K562 (cell line): ENCODE data around the gene HTR3C. TPM values are rescaled to one million over a fixed set of nuclear protein-coding genes. Genes with fewer than 3 reads are reported as not detected.

Experiments used
- CBFA2T3 ChIP-seq: fragments of 450-650 bp; IDR thresholded peaks from 2 replicates; pipeline ENCODE4 v1.6.1; 2017
- GATA2 ChIP-seq: sonication (generic); formaldehyde crosslinking; IDR thresholded peaks from 2 replicates; pipeline ENCODE4 v1.4.0; 2020; ENCODE audit warnings: mild to moderate bottlenecking, missing genetic modification reagents
- ILF3 ChIP-seq: fragments of 450-650 bp; IDR thresholded peaks from 2 replicates; pipeline ENCODE4 v1.6.1; 2018; ENCODE audit warnings: antibody characterized with exemption, mild to moderate bottlenecking, moderate library complexity, borderline replicate concordance
- MAZ ChIP-seq, 2 experiments: fragments of 450-650 bp in 1 of 2; sonication (generic) in 1 of 2; formaldehyde crosslinking; IDR thresholded peaks in 1 of 2; conservative IDR thresholded peaks in 1 of 2; 2 replicates each; pipeline versions ENCODE4 v1.4.0 to v1.5.0; 2020; ENCODE audit warnings: mild to moderate bottlenecking in 1 of 2, missing genetic modification reagents in 1 of 2
- MBD1 ChIP-seq: fragments of 250-450 bp; sonication (Bioruptor Pico); IDR thresholded peaks from 2 replicates; pipeline ENCODE4 v1.8.0; 2022; ENCODE audit warnings: inconsistent platforms
- MLX ChIP-seq, 2 experiments: fragments of 450-650 bp in 1 of 2; sonication (generic) in 1 of 2; formaldehyde crosslinking; conservative IDR thresholded peaks; 2 replicates each; pipeline versions ENCODE4 v1.4.0 to v1.8.1; 2020 to 2022; ENCODE audit warnings: mild to moderate bottlenecking in 1 of 2, missing genetic modification reagents in 1 of 2
- PURB ChIP-seq: sonication (generic); formaldehyde crosslinking; IDR thresholded peaks from 2 replicates; pipeline ENCODE4 v1.9.0; 2021; ENCODE audit warnings: low read depth, mild to moderate bottlenecking, missing genetic modification reagents
- STAT6 ChIP-seq: sonication (generic); formaldehyde crosslinking; IDR thresholded peaks from 2 replicates; pipeline ENCODE4 v1.8.1; 2023; ENCODE audit warnings: mild to moderate bottlenecking, missing genetic modification reagents
- ZBTB40 ChIP-seq, 2 experiments: fragments of 450-650 bp in 1 of 2; sonication (generic) in 1 of 2; formaldehyde crosslinking in 1 of 2; IDR thresholded peaks; 2 replicates each; pipeline versions ENCODE4 v1.7.1 to v1.9.0; 2016 to 2022; ENCODE audit warnings: inconsistent platforms in 1 of 2, mild to moderate bottlenecking in 1 of 2, missing genetic modification reagents in 1 of 2
- ZNF644 ChIP-seq: fragments of 200-800 bp; sonication (Bioruptor generic); IDR thresholded peaks from 2 replicates; pipeline ENCODE4 v1.6.1; 2016; ENCODE audit warnings: low read depth, missing genetic modification characterization, missing compliant biosample characterization
- polyA plus RNA-seq, 8 experiments: library from polyadenylated mRNA; depleted of rRNA in 4 of 8; stranded (reverse) in 5 of 8; unstranded in 3 of 8; fragments of >200 nt; fragmentation: Nextera tagmentation in 2 of 8; fragmentation: Illumina TruSeq in 1 of 8; extraction: Ambion mirVana in 2 of 8; extraction: Trizol in 1 of 8; gene quantifications; 2 replicates each; pipeline versions ENCODE4 v1.2.1 to v1.2.3, GENCODE V29; 2011 to 2014; ENCODE audit warnings: inconsistent platforms in 1 of 8, missing spikeins in 1 of 8
- total RNA-seq, 7 experiments: library from RNA; depleted of rRNA in 6 of 7; stranded (reverse); fragments of >200 nt in 6 of 7; fragmentation: Illumina TruSeq in 2 of 7; extraction: Trizol in 2 of 7; gene quantifications; 2 replicates each; pipeline versions ENCODE4 v1.2.1 to v1.2.3, GENCODE V29; 2011 to 2021; ENCODE audit warnings: low replicate concordance in 1 of 7

Gene HTR3C
- total and polyA plus RNA-seq, 9 of the 15 experiments (the other 6 are each of a cell fraction or from before 2014, with no cell fraction given), result 0.04 to 0.06 TPM; not detected in 7

GRCh38 chr3:184017672-184018423, 35.0 kb upstream of the HTR3C start, which contains the start of gene ABCC5 (continued):
- TF ChIP-seq ZBTB40 (IDR thresholded peaks at IDR 0.05), result peak; percentile 57; the same call in 1 of the 2 replicates
- no peak for TF ChIP-seq ZBTB40 (CRISPR knock-in tag; IDR thresholded peaks at IDR 0.05)
- TF ChIP-seq MBD1 (CRISPR knock-in tag), result no peak
- TF ChIP-seq ZNF644 (tag), result no peak
- TF ChIP-seq PURB, result no peak
- TF ChIP-seq CBFA2T3, result peak; percentile 97
- TF ChIP-seq MLX (CRISPR knock-in tag; conservative IDR thresholded peaks at IDR 0.05), result no peak
- TF ChIP-seq STAT6 (CRISPR knock-in tag), result peak; percentile 84
- peak; percentile 56 to 77; a peak in 3 of 4 replicates for TF ChIP-seq MAZ (CRISPR knock-in tag; conservative IDR thresholded peaks at IDR 0.05 in 1 of 2, IDR thresholded peaks at IDR 0.05 in 1 of 2)
- TF ChIP-seq ILF3, result no peak
- TF ChIP-seq GATA2 (CRISPR knock-in tag), result peak; percentile 91
